ENCODE data around the gene CRISPLD2.

CRISPLD2 gene

GRCh38 chr16:84807776-84808175 is 12.0 kb upstream of the CRISPLD2 start:
- no peak overlapping the region for H3K4me3 ChIP-seq (ENCODE audit: control insufficient read depth, low read depth, low read length)

GRCh38 chr16:84808826-84809225 is 11.0 kb upstream of the CRISPLD2 start:
- no peak for DNase-seq (ENCODE audit: low read depth)
- no peak overlapping the region for H3K4me3 ChIP-seq (ENCODE audit: control insufficient read depth, low read depth, low read length)
- TF ChIP-seq CTCF (IDR thresholded peaks at IDR 0.05; ENCODE audit: control insufficient read depth, insufficient read depth, low read depth, low read length, missing control alignments) = no peak

More at GRCh38 chr16:84807776-84808175, 12.0 kb upstream of the CRISPLD2 start:
- no peak for DNase-seq (ENCODE audit: low read depth)
- TF ChIP-seq CTCF (IDR thresholded peaks at IDR 0.05; ENCODE audit: control insufficient read depth, insufficient read depth, low read depth, low read length, missing control alignments) = no peak

- peak; percentile 86 for DNase-seq (ENCODE audit: low read depth)
- no peak for TF ChIP-seq CTCF (IDR thresholded peaks at IDR 0.05; ENCODE audit: control insufficient read depth, insufficient read depth, low read depth, low read length, missing control alignments)
- H3K4me3 ChIP-seq (ENCODE audit: control insufficient read depth, low read depth, low read length) = no peak overlapping the region
Observed at GRCh38 chr16:84810518-84811273, 9.1 kb upstream of the CRISPLD2 start.

- no peak for DNase-seq (ENCODE audit: low read depth)
- H3K4me3 ChIP-seq (ENCODE audit: control insufficient read depth, low read depth, low read length) = no peak overlapping the region
Observed at GRCh38 chr16:84811529-84811928, 8.3 kb upstream of the CRISPLD2 start.

GRCh38 chr16:84813141-84813934 is 6.4 kb upstream of the CRISPLD2 start:
- no peak for DNase-seq (ENCODE audit: low read depth)
- no peak overlapping the region for H3K4me3 ChIP-seq (ENCODE audit: control insufficient read depth, low read depth, low read length)
- TF ChIP-seq CTCF (IDR thresholded peaks at IDR 0.05; ENCODE audit: control insufficient read depth, insufficient read depth, low read depth, low read length, missing control alignments) = no peak

More at GRCh38 chr16:84811529-84811928, 8.3 kb upstream of the CRISPLD2 start:
- no peak for TF ChIP-seq CTCF (IDR thresholded peaks at IDR 0.05; ENCODE audit: control insufficient read depth, insufficient read depth, low read depth, low read length, missing control alignments)

- DNase-seq (ENCODE audit: low read depth) = no peak
- TF ChIP-seq CTCF (IDR thresholded peaks at IDR 0.05; ENCODE audit: control insufficient read depth, insufficient read depth, low read depth, low read length, missing control alignments) = no peak
- H3K4me3 ChIP-seq (ENCODE audit: control insufficient read depth, low read depth, low read length) = no peak overlapping the region
Observed at GRCh38 chr16:84815462-84815861, 4.3 kb upstream of the CRISPLD2 start.

Data from AG09309 (cell line).